Fibroblast of villous mesenchyme (primary cell): ENCODE measurements around the gene TRAPPC11. TPM values are rescaled to one million over a fixed set of nuclear protein-coding genes. Genes with fewer than 3 reads are reported as not detected.

Experiments used
- DNase-seq: peaks from one replicate; pipeline ENCODE4 v3.0.0-alpha.2; 2010; ENCODE audit warnings: low read depth
- H3K4me3 ChIP-seq: 2 replicates; pipeline ENCODE4 v1.5.1; 2011; ENCODE audit warnings: low read depth, mild to moderate bottlenecking, low read length
- total RNA-seq: library from RNA; depleted of rRNA; stranded (reverse); fragments of >200 nt; gene quantifications from 2 replicates; pipeline ENCODE4 v1.2.3, GENCODE V29; 2012
- TF ChIP-seq, protein P1 (sequence below): IDR thresholded peaks from 2 replicates; pipeline ENCODE4 v1.5.1; 2012; ENCODE audit warnings: low read depth, mild to moderate bottlenecking, low read length; ENCODE audit not compliant: insufficient read depth

The TRAPPC11 gene
- total RNA-seq, 1 donor: 69.1 TPM

DNA sequence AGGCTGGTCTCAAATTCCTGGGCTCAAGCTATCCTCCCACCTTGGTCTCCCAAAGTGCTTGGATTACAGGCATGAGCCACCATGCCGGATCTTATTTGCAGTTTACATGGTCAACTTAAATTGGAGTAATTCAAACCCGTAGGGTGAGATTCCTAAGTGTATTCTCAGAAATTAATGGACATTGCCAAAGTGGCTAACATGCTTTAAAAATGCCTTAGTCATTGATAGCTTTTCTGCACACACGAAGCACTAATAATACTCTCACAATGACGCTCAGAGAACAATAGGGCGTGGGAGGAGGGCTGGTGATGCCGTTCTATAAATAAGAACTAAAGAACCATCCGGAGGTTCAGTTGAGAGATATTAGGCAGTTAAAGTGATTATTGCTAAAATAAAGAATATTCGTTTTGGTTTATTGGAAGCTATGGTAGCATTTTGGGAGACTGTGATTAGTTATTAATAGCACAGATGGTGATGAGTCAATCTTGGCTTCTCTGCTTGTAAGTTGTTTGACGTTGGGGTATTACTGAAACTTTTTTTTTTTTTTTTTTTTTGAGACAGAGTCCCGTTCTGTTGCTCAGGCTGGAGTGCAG lies 79.1 kb downstream of the TRAPPC11 start:
- no peak for DNase-seq
- no peak overlapping the region for H3K4me3 ChIP-seq
- TF ChIP-seq, protein P1, sequence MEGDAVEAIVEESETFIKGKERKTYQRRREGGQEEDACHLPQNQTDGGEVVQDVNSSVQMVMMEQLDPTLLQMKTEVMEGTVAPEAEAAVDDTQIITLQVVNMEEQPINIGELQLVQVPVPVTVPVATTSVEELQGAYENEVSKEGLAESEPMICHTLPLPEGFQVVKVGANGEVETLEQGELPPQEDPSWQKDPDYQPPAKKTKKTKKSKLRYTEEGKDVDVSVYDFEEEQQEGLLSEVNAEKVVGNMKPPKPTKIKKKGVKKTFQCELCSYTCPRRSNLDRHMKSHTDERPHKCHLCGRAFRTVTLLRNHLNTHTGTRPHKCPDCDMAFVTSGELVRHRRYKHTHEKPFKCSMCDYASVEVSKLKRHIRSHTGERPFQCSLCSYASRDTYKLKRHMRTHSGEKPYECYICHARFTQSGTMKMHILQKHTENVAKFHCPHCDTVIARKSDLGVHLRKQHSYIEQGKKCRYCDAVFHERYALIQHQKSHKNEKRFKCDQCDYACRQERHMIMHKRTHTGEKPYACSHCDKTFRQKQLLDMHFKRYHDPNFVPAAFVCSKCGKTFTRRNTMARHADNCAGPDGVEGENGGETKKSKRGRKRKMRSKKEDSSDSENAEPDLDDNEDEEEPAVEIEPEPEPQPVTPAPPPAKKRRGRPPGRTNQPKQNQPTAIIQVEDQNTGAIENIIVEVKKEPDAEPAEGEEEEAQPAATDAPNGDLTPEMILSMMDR: no peak

DNA sequence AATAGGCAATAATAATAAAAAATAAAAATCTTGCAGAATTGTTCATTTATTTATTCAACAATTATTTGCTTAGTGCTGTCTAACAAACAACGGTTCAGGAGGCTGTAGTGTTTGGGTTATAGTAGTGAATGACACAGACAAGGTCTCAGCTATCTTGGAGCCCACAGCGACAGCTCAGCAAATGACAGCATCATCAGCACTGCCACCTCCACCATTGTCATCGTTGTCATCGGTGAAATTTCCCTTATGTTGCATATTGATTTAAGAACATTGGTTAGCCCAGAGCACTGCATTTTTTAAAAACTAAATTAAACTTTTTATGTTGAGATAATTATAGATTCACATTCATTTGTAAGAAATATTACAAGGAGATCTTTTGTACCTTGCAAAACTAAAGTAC lies 79.9 kb downstream of the TRAPPC11 start:
- no peak for DNase-seq
- no peak overlapping the region for H3K4me3 ChIP-seq
- TF ChIP-seq, protein P1: no peak

DNA sequence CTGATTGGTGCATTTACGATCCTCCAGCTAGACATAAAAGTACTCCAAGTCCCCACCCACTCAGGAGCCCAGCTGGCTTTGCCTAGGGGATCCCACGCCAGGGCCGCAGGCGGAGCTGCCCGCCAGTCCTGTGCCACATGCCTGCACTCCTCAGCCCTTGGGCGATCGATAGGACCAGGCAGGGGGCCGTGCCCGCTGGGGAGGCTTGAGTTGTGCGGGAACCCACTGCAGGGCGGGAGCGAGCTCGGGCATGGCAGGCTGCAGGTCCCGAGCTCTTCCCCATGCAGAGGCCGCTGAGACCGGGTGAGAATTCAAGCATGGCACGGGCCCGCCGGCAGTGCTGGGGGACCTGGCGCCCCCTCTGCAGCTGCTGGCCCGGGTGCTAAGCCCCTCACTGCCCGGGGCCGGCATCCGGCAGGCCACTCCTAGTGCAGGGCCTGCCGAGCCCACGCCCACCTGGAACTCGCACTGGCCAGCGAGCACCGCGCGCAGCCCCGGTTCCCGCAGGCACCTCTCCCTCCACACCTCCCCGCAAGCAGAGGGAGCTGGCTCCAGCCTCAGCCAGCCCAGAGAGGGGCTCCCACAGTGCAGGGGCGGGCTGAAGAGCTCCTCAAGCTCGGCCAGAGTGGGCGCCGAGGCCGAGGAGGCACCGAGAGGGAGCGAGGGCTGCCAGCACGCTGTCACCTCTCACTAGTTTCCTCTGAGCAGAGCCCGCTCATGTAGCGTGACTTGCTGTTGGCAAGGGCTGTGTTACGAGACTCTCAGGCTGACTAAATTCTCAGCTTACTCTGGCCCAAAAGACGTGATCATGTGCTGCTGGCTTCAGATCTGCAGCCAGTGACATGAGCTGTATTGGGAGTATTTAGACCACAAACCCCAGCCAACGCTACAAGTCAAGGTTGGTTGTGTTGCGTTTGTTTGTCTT lies 87.5 kb downstream of the TRAPPC11 start:
- DNase-seq: no peak
- H3K4me3 ChIP-seq: no peak overlapping the region
- TF ChIP-seq, protein P1: no peak

DNA sequence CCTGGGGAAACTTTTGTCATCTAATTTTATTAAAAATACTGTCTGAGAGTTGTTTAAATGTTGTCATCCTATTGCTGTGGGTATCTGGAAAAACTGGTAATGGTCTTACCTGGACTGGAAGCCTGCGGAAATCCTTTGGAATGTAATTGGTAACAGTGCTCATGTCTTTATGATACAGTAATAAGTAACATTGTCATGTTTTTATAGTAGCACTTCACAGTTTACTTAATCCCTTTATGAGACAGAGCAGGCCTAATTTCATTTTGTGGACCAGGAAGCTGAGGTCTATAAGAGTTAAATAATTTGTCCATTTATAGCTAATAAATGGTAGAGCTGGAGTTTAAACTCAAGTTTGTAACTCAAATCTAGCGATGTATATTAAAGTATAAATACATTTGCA lies 88.3 kb downstream of the TRAPPC11 start:
- TF ChIP-seq, protein P1: no peak
- no peak for DNase-seq
- H3K4me3 ChIP-seq: no peak overlapping the region

DNA sequence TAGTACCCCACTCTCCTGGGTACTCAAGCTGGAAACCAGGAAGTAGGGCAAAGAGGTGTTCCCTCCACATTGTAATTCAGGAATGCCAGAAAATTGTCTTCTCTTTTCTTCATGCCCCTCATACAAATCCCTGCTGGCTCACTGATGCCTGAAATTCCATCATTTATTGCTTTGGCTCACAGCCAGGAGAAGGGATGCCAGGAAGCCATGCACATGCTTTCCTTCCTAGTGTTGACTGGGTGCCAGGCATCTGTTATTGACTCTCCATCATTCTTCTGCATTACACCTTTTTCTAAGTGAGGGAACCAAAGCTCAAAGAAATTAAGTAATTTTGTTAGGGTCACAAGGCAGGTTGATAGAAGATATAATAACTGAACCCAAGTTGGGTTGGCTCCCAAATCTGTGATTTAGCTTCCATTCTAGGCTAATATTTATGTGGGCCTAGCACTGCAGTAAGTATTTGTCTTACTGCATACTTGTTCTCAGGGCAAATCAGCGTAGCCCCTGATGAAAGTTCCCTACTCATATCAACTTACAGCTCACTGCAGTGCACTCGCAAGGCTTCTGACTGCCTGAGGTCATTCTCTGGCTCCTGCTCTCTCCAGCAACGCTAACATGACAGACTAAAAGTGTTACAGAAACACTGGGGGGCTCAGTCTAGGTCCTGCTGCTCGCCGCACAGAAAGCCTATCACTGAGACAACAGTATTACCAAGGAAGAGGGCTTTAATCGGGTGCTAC lies 89.0 kb downstream of the TRAPPC11 start:
- no peak for DNase-seq
- no peak overlapping the region for H3K4me3 ChIP-seq
- TF ChIP-seq, protein P1: no peak

DNA sequence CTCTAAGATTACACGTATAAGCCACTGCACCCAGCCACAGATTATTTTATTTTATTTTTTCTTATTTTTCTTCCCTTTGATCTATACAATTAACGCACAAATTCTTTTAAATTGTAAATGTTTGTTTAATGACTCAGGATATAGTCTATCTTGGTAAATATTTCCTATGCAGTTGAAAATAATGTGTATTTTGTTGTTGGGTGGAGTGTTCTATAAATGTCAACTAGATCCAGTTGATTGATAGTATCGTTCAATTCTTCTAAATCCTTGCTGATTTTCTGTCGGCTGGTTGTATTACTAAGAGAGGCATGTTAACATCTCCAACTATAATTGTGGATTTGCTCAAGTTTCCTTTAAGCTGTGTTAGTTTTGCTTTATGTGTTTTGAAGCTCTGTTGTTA lies 92.0 kb downstream of the TRAPPC11 start:
- TF ChIP-seq, protein P1: no peak
- H3K4me3 ChIP-seq: no peak overlapping the region
- no peak for DNase-seq
